SH-SY5Y (cell line): ENCODE results near the gene CENPB.

ENCODE experiments used
- GATA2 ChIP-seq: IDR thresholded peaks from 2 replicates; pipeline ENCODE4 v1.6.1; 2011; ENCODE audit warnings: mild to moderate bottlenecking, low read depth, low read length
- GATA3 ChIP-seq: IDR thresholded peaks from 2 replicates; pipeline ENCODE4 v1.6.1; 2011; ENCODE audit warnings: low read depth, mild to moderate bottlenecking, low read length, moderate library complexity

GRCh38 chr20:3819411-3820047, 33.0 kb upstream of the CENPB start:
- TF ChIP-seq GATA2: no peak
- no peak for TF ChIP-seq GATA3
